Measurements from ENCODE around the gene TTC24.

GRCh38 chr1:156530006-156530405, 49.5 kb upstream of the TTC24 start:
- TF ChIP-seq CTCF (IDR thresholded peaks at IDR 0.05) (no peak), POLR2A (IDR thresholded peaks at IDR 0.05) (no peak)
